HCT116 (cell line): ENCODE data around the gene EMP1. TPM values are rescaled to one million over a fixed set of nuclear protein-coding genes. Genes with fewer than 3 reads are reported as not detected.

Experiments used
- ATAC-seq: fragments of 200-7000 bp; cut with Tn5 transposase; 2 replicates; pipeline ENCODE4 v1.9.1; 2020; ENCODE audit warnings: mild to moderate bottlenecking, moderate library complexity
- BruUV-seq: library from RNA; stranded (reverse); fragments of 400-500 nt; replicated peaks from 2 replicates; lab custom pipeline; 2021; lab: Mats Ljungman, UMichigan
- CTCF ChIA-PET: fragments of 300-600 bp; sonication (Branson Sonifier 250); formaldehyde crosslinking; loops from one replicate; lab custom pipeline; 2021; ENCODE audit warnings: antibody characterized with exemption; lab: Charles Lee
- POLR2A ChIA-PET: fragments of 300-600, 350-600 bp; sonication (Branson Sonifier 250); formaldehyde crosslinking; loops from one replicate; lab custom pipeline; 2021; ENCODE audit warnings: antibody characterized with exemption; lab: Charles Lee
- RAD21 ChIA-PET, 2 experiments: fragments of 300-600 bp; sonication (Branson Sonifier 250); formaldehyde crosslinking; loops; one replicate each; lab custom pipeline; 2023; ENCODE audit warnings: low total read pairs in 2 of 2; ENCODE audit not compliant: uncharacterized antibody in 2 of 2, unreplicated experiment in 2 of 2, low non-redundant PET in 1 of 2; lab: Charles Lee
- DNase-seq: peaks from one replicate; pipeline ENCODE4 v3.0.0-alpha.2; 2010; ENCODE audit warnings: low read depth, low spot score
- H2AFZ ChIP-seq: fragments of 200-600 bp; shearing (Covaris generic), sonication (generic); 2 replicates; pipeline ENCODE4 v1.6.1; 2017; ENCODE audit warnings: low read depth, mixed run types, mixed read lengths, antibody characterized with exemption, low read length; ENCODE audit not compliant: poor library complexity, severe bottlenecking
- H3K27ac ChIP-seq: 2 replicates; pipeline ENCODE4 v1.5.1; 2012; ENCODE audit warnings: low read depth, low read length
- H3K27me3 ChIP-seq: fragments of 200-600 bp; sonication (generic); 2 replicates; pipeline ENCODE4 v1.6.1; 2016; ENCODE audit warnings: mixed run types, low read length, mixed read lengths; ENCODE audit not compliant: insufficient read depth
- H3K36me3 ChIP-seq, 2 experiments: fragments of 200-500 bp in 1 of 2; fragments of 200-600 bp in 1 of 2; sonication (Bioruptor generic) in 1 of 2; sonication (generic) in 1 of 2; 2 replicates each; pipeline versions ENCODE4 v1.5.1 to v1.6.1; 2014 to 2016; ENCODE audit warnings: low read length in 2 of 2, inconsistent platforms in 1 of 2, mixed read lengths in 1 of 2, mixed run types in 1 of 2; ENCODE audit not compliant: insufficient read depth in 2 of 2, control insufficient read depth in 1 of 2
- H3K4me1 ChIP-seq, 2 experiments: fragments of 200-600 bp in 1 of 2; sonication (generic) in 1 of 2; 2 replicates each; pipeline versions ENCODE4 v1.5.1 to v1.6.1; 2012 to 2017; ENCODE audit warnings: low read length in 2 of 2, inconsistent platforms in 1 of 2, mild to moderate bottlenecking in 1 of 2, mixed read lengths in 1 of 2, mixed run types in 1 of 2, moderate library complexity in 1 of 2; ENCODE audit not compliant: insufficient read depth in 2 of 2, control insufficient read depth in 1 of 2
- H3K4me2 ChIP-seq: fragments of 200-600 bp; sonication (generic); 2 replicates; pipeline ENCODE4 v1.6.1; 2017; ENCODE audit warnings: mixed run types, low read length, mixed read lengths
- H3K4me3 ChIP-seq, 2 experiments: fragments of 200-600 bp in 1 of 2; sonication (generic) in 1 of 2; replicated peaks in 1 of 2; 2 replicates each; pipeline ENCODE4 v1.5.1; 2011 to 2016; ENCODE audit warnings: low read length in 2 of 2, control low read depth in 1 of 2, low read depth in 1 of 2, mild to moderate bottlenecking in 1 of 2, mixed read lengths in 1 of 2, mixed run types in 1 of 2
- H3K79me2 ChIP-seq: fragments of 200-600 bp; sonication (generic); 2 replicates; pipeline ENCODE4 v1.6.1; 2017; ENCODE audit warnings: mild to moderate bottlenecking, mixed run types, low read length, moderate library complexity, mixed read lengths; ENCODE audit not compliant: insufficient read depth
- H3K9ac ChIP-seq: fragments of 200-600 bp; sonication (generic); 2 replicates; pipeline ENCODE4 v1.6.1; 2016; ENCODE audit warnings: low read length, mixed read lengths
- H3K9me2 ChIP-seq: fragments of 200-600 bp; sonication (generic), shearing (Covaris generic); 2 replicates; pipeline ENCODE4 v1.6.1; 2017; ENCODE audit warnings: mixed run types, mild to moderate bottlenecking, moderate library complexity; ENCODE audit not compliant: insufficient read depth
- H3K9me3 ChIP-seq, 2 experiments: fragments of 200-500 bp in 1 of 2; fragments of 200-600 bp in 1 of 2; sonication (Bioruptor generic) in 1 of 2; sonication (generic) in 1 of 2; 2 replicates each; pipeline ENCODE4 v1.6.1; 2014 to 2017; ENCODE audit warnings: low read length in 2 of 2, mixed read lengths in 2 of 2, inconsistent platforms in 1 of 2, low read depth in 1 of 2, mild to moderate bottlenecking in 1 of 2, mixed run types in 1 of 2, moderate library complexity in 1 of 2; ENCODE audit not compliant: control insufficient read depth in 1 of 2, insufficient read depth in 1 of 2
- H4K20me1 ChIP-seq: fragments of 200-600 bp; sonication (generic), shearing (Covaris generic); 2 replicates; pipeline ENCODE4 v1.6.1; 2017; ENCODE audit warnings: mixed run types, mild to moderate bottlenecking, moderate library complexity; ENCODE audit not compliant: insufficient read depth
- ELF1 ChIP-seq: IDR thresholded peaks from 2 replicates; pipeline ENCODE4 v1.6.1; 2012; ENCODE audit warnings: low read depth, borderline replicate concordance
- EZH2phosphoT487 ChIP-seq: fragments of 200-600 bp; IDR thresholded peaks from 2 replicates; pipeline ENCODE4 v1.6.1; 2018; ENCODE audit warnings: antibody characterized with exemption, borderline replicate concordance
- MAX ChIP-seq: IDR thresholded peaks from 2 replicates; pipeline ENCODE4 v1.6.1; 2012
- SIN3A ChIP-seq: IDR thresholded peaks from 2 replicates; pipeline ENCODE4 v1.6.1; 2012; ENCODE audit warnings: low read depth
- SRF ChIP-seq: IDR thresholded peaks from 2 replicates; pipeline ENCODE4 v1.6.1; 2012; ENCODE audit warnings: low read depth
- TCF7L2 ChIP-seq: IDR thresholded peaks from 2 replicates; pipeline ENCODE4 v1.7.0; 2011; ENCODE audit warnings: borderline replicate concordance, inconsistent platforms; ENCODE audit not compliant: insufficient read depth, insufficient read length; ENCODE audit errors: extremely low read depth
- ZFX ChIP-seq: fragments of 450-650 bp; IDR thresholded peaks from 2 replicates; pipeline ENCODE4 v1.6.1; 2017
- ZNF274 ChIP-seq: fragments of 200-500 bp; sonication (Bioruptor generic); IDR thresholded peaks from 2 replicates; pipeline ENCODE4 v1.6.1; 2014; ENCODE audit warnings: mild to moderate bottlenecking, low read depth, low read length, inconsistent platforms
- intact Hi-C: fragments of 100-400 bp; cut with micrococcal nuclease; formaldehyde crosslinking; loops from 2 replicates; pipeline ENCODE4 v1.10.0; 2022
- total RNA-seq: library from RNA; stranded (reverse); gene quantifications from one replicate; pipeline ENCODE4 v1.2.1, GENCODE V29; 2021; ENCODE audit not compliant: unreplicated experiment
- TF ChIP-seq, protein P1 (sequence below): IDR thresholded peaks from 2 replicates; pipeline ENCODE4 v1.6.1; 2011; ENCODE audit warnings: mild to moderate bottlenecking, low read length, moderate library complexity; ENCODE audit not compliant: insufficient replicate concordance; ENCODE audit errors: extremely low read depth

Gene EMP1
- total RNA-seq, 1 experiment from 2014 or later = 110 TPM

GRCh38 chr12:13178568-13179210 is 17.8 kb upstream of the EMP1 start:
- Histone ChIP-seq H2AFZ (no peak overlapping the region), H3K36me3 (no peaks in the 10 kb centered on the region), H3K4me2 (peak overlapping the region; percentile 85), H3K4me1 (peaks cover 39 to 93% of the 10 kb centered on the region in 2 experiments), H3K9me3 (no peaks in the 10 kb centered on the region), H3K4me3 (no peak overlapping the region), H3K27ac (peak overlapping the region; percentile 30; the same call in 1 of the 2 replicates), H3K9me2 (no peaks in the 10 kb centered on the region), H4K20me1 (no peaks in the 10 kb centered on the region), H3K27me3 (no peaks in the 10 kb centered on the region), H3K9ac (peak overlapping the region; percentile 57), H3K79me2 (no peaks in the 10 kb centered on the region)
- ChIA-PET POLR2A (interaction anchor here (1.2 to 1.5 kb wide), 2 partner anchors 18 to 77 kb away, joined by 5 to 7 read pairs; partner anchors contain the start of gene EMP1), CTCF (no interaction called here), RAD21 (no interaction called here)
- TF ChIP-seq ZNF274 (no peak), TCF7L2 (no peak), EZH2phosphoT487 (no peak), SIN3A (no peak), ZFX (no peak), SRF (no peak), ELF1 (no peak), MAX (no peak)
- TF ChIP-seq, protein P1, sequence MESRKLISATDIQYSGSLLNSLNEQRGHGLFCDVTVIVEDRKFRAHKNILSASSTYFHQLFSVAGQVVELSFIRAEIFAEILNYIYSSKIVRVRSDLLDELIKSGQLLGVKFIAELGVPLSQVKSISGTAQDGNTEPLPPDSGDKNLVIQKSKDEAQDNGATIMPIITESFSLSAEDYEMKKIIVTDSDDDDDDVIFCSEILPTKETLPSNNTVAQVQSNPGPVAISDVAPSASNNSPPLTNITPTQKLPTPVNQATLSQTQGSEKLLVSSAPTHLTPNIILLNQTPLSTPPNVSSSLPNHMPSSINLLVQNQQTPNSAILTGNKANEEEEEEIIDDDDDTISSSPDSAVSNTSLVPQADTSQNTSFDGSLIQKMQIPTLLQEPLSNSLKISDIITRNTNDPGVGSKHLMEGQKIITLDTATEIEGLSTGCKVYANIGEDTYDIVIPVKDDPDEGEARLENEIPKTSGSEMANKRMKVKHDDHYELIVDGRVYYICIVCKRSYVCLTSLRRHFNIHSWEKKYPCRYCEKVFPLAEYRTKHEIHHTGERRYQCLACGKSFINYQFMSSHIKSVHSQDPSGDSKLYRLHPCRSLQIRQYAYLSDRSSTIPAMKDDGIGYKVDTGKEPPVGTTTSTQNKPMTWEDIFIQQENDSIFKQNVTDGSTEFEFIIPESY = no peak
- DNase-seq (no peak), ATAC-seq (no peak)
- BruUV-seq = no TSS peak
- intact Hi-C loops = no loop called here
